ENCODE data around the gene SKA3. TPM values are rescaled to one million over a fixed set of nuclear protein-coding genes. Genes with fewer than 3 reads are reported as not detected.

The SKA3 gene
- total RNA-seq, 1 donor from 2014 or later, result 7.9 TPM

Other genes starting within 250 kb of the SKA3 start
- 29.8 TPM for gene LATS2, start 115.0 kb downstream of the SKA3 start, total RNA-seq (ENCODE audit: unreplicated experiment)
- gene SAP18, start 36.4 kb downstream of the SKA3 start, total RNA-seq (ENCODE audit: unreplicated experiment), result 219 TPM
- 14.0 TPM for gene MRPL57, start 106 bp upstream of the SKA3 start, total RNA-seq (ENCODE audit: unreplicated experiment)